Middle frontal gyrus (tissue), 1 donor: ENCODE data around the gene VASP.

Source experiments
- DNase-seq: peaks from one replicate; pipeline ENCODE4 v3.0.0-alpha.2; 2015; ENCODE audit warnings: low spot score; ENCODE audit errors: extremely low spot score

Gene VASP

GRCh38 chr19:45514376-45515051 lies 7.2 kb downstream of the VASP start:
- no peak for DNase-seq

- no peak for DNase-seq
Measured at GRCh38 chr19:45515081-45515624, 7.9 kb downstream of the VASP start.

GRCh38 chr19:45515807-45516401 lies 8.6 kb downstream of the VASP start:
- no peak for DNase-seq

GRCh38 chr19:45517238-45517637 lies 10.0 kb downstream of the VASP start:
- no peak for DNase-seq

DNA sequence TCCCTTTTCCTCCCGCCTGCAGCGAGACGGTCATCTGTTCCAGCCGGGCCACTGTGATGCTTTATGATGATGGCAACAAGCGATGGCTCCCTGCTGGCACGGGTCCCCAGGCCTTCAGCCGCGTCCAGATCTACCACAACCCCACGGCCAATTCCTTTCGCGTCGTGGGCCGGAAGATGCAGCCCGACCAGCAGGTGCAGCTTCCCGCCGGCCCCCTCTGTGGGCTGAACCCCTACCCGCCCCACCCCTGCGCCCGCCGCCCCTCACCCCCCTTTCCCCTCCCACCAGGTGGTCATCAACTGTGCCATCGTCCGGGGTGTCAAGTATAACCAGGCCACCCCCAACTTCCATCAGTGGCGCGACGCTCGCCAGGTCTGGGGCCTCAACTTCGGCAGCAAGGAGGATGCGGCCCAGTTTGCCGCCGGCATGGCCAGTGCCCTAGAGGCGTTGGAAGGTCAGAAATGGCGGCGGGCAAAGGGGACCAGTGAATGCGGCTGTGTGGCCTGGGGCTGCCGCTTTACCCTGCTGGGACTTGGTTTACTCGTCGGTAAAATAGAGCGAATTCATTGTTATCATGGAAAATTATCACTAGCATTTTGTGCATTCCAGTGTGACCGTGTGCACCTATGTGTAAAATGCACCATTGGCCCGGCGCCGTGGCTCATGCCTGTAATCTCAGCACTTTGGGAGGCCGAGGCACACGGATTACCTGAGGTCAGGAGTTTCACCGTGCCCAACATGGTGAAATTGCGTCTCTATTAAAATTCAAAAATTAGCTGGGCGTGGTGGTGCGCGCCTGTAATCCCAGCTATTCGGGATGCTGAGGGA lies 10.6 kb downstream of the VASP start:
- no peak for DNase-seq

DNA sequence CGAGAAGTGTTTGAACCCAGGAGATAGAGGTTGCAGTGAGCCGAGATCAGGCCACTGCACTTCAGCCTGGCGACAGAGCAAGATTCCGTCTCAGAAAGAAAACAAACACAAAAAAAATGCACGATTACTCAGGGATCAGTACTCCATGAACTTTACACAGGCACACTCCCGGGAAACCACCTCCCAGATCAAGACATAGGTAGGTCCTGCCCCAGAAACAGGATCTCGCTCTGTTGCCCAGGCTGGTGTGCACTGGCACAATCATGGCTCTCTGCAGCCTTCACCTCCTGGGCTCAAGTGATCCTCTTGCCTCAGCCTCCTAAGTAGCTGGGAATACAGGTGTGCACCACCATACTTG lies 11.2 kb downstream of the VASP start:
- DNase-seq: no peak

DNA sequence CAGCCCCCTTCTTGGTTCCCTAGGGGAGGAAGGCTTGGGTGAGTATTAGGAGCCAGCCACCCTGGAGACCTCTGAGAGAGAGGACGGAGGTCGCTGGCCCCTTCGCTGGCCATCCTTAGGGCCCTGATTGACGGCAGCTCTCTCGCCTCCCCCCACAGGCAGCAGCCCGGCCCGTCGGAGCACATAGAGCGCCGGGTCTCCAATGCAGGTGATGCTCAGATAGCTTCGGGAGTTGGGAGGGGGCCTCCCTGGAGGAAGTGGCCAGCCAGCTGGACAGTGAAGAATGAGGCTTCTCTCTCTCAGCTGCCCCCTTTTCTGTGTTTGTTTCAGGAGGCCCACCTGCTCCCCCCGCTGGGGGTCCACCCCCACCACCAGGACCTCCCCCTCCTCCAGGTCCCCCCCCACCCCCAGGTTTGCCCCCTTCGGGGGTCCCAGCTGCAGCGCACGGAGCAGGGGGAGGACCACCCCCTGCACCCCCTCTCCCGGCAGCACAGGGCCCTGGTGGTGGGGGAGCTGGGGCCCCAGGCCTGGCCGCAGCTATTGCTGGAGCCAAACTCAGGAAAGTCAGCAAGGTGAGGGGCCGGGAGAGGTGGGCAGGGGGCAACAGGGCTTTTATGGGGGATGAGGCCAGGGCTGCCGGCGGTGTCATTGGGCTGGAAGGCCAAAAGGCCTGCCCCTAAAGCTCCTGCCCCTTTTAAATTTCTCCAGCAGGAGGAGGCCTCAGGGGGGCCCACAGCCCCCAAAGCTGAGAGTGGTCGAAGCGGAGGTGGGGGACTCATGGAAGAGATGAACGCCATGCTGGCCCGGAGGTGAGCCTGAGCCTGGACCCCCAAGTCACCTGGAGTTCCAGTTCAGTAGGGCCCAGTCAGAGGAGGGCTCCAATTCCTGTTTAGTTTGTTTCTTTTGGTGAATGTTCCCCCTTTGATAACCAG lies 15.0 kb downstream of the VASP start:
- no peak for DNase-seq

GRCh38 chr19:45523642-45524256 lies 16.5 kb downstream of the VASP start:
- peak; percentile 62 for DNase-seq

DNA sequence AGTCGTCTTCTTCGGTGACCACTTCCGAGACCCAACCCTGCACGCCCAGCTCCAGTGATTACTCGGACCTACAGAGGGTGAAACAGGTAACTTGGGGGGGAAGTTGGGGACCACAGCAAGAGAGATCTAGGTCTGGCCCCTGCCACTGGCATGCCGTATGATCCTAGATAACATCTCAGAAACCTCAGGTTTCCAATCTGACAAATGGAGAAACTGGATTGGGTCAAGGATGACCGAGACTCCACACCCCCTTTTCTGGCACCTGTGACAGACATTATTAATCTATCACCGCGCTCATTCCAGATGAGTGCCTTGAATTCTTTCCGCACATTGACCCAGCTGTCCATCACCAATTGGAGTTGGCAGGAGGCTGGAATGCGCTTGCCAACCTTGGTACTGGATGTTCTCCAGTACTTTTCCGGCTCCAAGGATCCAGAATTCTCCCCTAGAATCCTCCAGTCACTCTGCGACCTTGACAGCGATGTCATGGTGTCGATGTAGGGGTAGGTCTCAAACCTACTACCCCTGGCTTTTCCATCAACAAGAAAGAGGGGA lies 17.4 kb downstream of the VASP start:
- DNase-seq: no peak

DNA sequence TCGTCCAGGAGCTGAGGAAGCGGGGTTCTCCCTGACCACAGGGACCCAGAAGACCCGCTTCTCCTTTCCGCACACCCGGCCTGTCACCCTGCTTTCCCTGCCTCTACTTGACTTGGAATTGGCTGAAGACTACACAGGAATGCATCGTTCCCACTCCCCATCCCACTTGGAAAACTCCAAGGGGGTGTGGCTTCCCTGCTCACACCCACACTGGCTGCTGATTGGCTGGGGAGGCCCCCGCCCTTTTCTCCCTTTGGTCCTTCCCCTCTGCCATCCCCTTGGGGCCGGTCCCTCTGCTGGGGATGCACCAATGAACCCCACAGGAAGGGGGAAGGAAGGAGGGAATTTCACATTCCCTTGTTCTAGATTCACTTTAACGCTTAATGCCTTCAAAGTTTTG lies 18.9 kb downstream of the VASP start:
- DNase-seq: peak; percentile 8

- no peak for DNase-seq
Measured at GRCh38 chr19:45526971-45527370, 19.7 kb downstream of the VASP start.

GRCh38 chr19:45527731-45528130 lies 20.5 kb downstream of the VASP start:
- DNase-seq: no peak

- DNase-seq: no peak
Measured at GRCh38 chr19:45528149-45528743, 21.0 kb downstream of the VASP start.

- no peak for DNase-seq
Measured at GRCh38 chr19:45528744-45529419, 21.6 kb downstream of the VASP start.

DNA sequence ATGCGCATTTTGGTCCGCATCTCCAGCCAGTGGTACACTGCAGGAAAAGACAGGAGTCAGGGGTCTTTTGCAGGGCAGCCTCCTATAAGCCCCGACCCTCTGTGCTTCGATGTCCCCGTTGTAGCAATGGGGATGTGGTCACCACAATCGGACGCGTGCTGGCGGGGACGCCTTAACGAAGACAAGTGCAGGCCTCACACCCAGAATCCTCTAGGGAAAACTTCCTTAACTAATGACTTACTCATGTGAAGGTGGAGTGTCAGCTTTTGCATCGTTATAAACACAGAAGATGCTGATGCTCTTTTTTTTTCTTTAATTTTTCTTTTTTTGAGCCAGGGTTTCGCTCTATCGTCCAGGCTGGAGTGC lies 22.1 kb downstream of the VASP start:
- DNase-seq: no peak

DNA sequence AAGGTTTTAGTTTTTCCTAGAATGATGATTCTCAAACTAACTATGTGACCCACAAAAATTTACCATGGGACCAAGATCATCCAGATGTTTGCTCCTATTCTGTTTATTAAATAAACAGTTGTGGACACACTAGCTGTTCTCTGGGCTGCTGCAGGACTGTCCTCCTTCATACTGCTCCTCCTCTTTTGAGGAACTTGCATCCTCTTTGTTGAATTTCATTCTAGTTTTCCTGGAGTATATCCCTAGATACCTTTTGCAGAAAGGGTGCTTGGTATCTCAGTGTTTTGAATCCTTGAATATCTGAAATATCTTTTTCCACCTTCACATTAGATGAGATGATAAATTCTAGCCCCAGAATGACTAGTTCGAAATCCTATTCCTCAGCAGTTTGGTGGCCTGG lies 24.1 kb downstream of the VASP start:
- no peak for DNase-seq

- no peak for DNase-seq
Measured at GRCh38 chr19:45539459-45539858, 32.2 kb downstream of the VASP start.

DNA sequence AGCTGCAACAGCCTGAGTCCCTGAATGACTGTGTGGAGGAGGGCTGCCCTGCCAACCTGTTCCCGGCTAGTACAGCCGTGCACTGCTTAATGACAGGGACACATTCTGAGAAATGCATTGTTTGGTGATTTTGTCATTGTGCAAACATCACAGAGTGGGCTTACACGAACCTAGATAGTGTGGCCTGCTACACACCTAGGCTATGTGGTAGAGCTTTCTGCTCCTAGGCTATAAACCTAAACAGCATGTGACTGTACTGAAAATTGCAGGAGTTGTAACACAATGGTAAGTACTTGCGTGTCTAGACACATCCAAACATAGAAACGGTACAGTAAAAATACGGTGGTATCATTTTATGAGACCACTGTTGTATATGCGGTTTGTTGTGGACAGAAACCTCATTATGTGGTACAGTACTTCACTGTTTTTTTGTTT lies 35.0 kb downstream of the VASP start:
- no peak for DNase-seq

GRCh38 chr19:45547211-45547770 lies 40.0 kb downstream of the VASP start:
- no peak for DNase-seq
